Vagina (tissue), 2 donors: ENCODE measurements around the gene CD22. TPM values are rescaled to one million over a fixed set of nuclear protein-coding genes. Genes with fewer than 3 reads are reported as not detected.

Experiments
- DNase-seq, 2 donors: peaks; one replicate each; pipeline ENCODE4 v3.0.0-alpha.2; 2017; ENCODE audit errors: extremely low spot score in 2 of 2
- H3K27ac ChIP-seq: fragments of 200-600 bp; sonication (generic); one replicate; pipeline ENCODE4 v1.5.1; 2019
- H3K27me3 ChIP-seq: fragments of 200-600 bp; sonication (generic); one replicate; pipeline ENCODE4 v1.5.1; 2019
- H3K36me3 ChIP-seq, 2 donors: fragments of 200-600 bp; sonication (generic); one replicate each; pipeline ENCODE4 v1.5.1; 2017 to 2019
- H3K4me1 ChIP-seq: fragments of 200-600 bp; sonication (generic); one replicate; pipeline ENCODE4 v1.5.1; 2019
- H3K4me3 ChIP-seq, 2 donors: fragments of 200-600 bp; sonication (generic); 1 replicate in 1 of 2; 2 replicates in 1 of 2; pipeline ENCODE4 v1.5.1; 2016 to 2019
- H3K9me3 ChIP-seq: fragments of 200-600 bp; sonication (generic); one replicate; pipeline ENCODE4 v1.5.1; 2019
- POLR2A ChIP-seq, 2 donors: fragments of 450-650 bp; IDR thresholded peaks; one replicate each; pipeline ENCODE4 v1.6.1; 2017; ENCODE audit warnings: antibody characterized with exemption in 2 of 2, mild to moderate bottlenecking in 2 of 2, moderate library complexity in 2 of 2
- POLR2AphosphoS5 ChIP-seq, 2 donors: sonication (generic); formaldehyde crosslinking; IDR thresholded peaks; one replicate each; pipeline ENCODE4 v1.9.0; 2017; ENCODE audit warnings: antibody characterized with exemption in 2 of 2, mild to moderate bottlenecking in 2 of 2, low read depth in 1 of 2; ENCODE audit not compliant: insufficient read depth in 1 of 2
- intact Hi-C: fragments of 100-400 bp; cut with DNase I; formaldehyde crosslinking; loops from one replicate; pipeline ENCODE4 v1.15.1; 2023
- total RNA-seq: library from RNA; depleted of rRNA; stranded (reverse); fragments of >200 nt; gene quantifications from one replicate; pipeline ENCODE4 v1.2.3, GENCODE V29; 2016
- TF ChIP-seq, protein P1 (sequence below), 3 experiments: fragments of 450-650 bp in 2 of 3; fragments of 200-600 bp in 1 of 3; sonication (generic) in 1 of 3; IDR thresholded peaks; one replicate each; pipeline ENCODE4 v1.5.1; 2017 to 2019; ENCODE audit warnings: antibody characterized with exemption in 3 of 3, mild to moderate bottlenecking in 2 of 3, moderate library complexity in 2 of 3

CD22 gene
- total RNA-seq, 1 donor from 2014 or later: 7.6 TPM

DNA sequence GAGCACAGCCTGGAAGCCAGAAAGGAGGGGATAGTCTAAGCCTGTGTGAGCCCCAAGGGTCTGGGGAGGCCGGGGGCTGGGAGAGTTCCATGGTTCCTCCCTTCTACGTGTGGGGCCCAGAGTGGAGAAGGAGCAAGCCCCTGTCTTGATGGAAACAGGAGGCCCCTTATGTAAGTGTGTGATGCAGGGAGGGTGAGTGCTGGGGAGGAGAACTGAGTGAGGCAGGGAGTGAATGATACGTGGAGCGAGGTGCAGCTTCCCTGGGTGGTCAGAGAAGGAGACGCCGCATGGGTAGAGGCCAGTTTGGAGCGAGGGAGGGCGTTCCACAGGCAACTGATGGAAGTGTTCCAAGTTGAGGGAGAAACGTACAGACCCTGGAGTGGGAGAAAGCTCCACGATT is 21.1 kb upstream of the CD22 start:
- intact Hi-C loops: no loop called here
- Histone ChIP-seq H3K4me1 (no peaks in the 10 kb centered on the region), H3K4me3 (no peak overlapping the region), H3K9me3 (no peaks in the 10 kb centered on the region), H3K27ac (no peak overlapping the region), H3K27me3 (no peaks in the 10 kb centered on the region), H3K36me3 (no peaks in the 10 kb centered on the region)
- DNase-seq: no peak
- TF ChIP-seq POLR2AphosphoS5 (IDR thresholded peaks at IDR 0.05; ENCODE audit: insufficient read depth in 1 of 2, low read depth in 1 of 2): no peak
- no peak for TF ChIP-seq POLR2A (IDR thresholded peaks at IDR 0.05)
- TF ChIP-seq, protein P1, sequence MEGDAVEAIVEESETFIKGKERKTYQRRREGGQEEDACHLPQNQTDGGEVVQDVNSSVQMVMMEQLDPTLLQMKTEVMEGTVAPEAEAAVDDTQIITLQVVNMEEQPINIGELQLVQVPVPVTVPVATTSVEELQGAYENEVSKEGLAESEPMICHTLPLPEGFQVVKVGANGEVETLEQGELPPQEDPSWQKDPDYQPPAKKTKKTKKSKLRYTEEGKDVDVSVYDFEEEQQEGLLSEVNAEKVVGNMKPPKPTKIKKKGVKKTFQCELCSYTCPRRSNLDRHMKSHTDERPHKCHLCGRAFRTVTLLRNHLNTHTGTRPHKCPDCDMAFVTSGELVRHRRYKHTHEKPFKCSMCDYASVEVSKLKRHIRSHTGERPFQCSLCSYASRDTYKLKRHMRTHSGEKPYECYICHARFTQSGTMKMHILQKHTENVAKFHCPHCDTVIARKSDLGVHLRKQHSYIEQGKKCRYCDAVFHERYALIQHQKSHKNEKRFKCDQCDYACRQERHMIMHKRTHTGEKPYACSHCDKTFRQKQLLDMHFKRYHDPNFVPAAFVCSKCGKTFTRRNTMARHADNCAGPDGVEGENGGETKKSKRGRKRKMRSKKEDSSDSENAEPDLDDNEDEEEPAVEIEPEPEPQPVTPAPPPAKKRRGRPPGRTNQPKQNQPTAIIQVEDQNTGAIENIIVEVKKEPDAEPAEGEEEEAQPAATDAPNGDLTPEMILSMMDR (IDR thresholded peaks at IDR 0.05): no peak

DNA sequence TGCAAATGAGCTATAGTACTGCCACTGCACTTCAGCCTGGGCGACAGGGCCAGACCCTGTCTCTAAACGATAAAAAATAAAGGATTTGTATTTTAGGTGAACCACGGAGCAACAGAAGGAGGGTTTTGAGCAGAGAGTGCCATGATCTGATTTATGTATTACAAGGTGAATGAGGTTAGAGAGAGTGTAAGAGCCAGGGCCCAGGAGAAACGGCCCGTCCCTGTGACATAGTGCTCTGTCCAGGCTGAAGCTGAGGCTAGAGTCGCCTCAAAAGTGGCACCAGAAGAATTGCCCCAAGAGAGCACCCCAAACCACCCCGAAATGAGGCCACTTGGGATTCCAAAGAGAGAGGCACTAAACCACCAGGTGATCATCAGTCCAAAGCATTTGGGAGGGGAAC is 20.1 kb upstream of the CD22 start:
- intact Hi-C loops: no loop called here

DNA sequence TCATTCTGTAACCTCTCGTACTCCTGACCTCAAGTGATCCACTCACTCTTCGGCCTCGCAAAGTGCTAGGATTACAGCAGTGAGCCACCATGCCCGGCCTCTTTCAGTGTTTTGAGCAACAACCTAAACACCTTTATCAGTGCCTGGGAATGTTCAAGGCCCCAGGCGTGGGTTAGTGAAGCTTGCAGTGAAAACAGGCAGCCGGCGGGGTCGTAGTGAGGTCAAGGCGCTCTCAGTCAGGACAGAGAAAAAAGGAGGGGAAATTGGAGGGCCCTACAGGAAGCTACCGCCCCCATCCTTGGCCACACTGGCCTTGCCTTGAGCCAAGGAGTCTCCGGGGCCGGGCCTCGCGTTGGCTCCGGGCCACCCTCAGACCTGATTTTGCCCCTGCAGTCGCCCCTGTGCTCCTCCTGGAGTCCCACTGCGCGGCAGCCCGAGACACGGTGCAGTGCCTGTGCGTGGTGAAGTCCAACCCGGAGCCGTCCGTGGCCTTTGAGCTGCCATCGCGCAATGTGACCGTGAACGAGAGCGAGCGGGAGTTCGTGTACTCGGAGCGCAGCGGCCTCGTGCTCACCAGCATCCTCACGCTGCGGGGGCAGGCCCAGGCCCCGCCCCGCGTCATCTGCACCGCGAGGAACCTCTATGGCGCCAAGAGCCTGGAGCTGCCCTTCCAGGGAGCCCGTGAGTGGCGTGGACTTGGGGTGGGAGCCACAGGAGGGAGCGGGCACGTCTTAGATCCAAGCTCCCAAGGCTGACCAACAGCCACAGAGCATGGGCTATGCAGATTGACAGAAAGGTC is 19.3 kb upstream of the CD22 start:
- H3K27ac ChIP-seq: no peak overlapping the region
- intact Hi-C loops: loop anchor here (10.0 kb wide), 1 partner anchor 495 kb away; no protein-coding TSS in a partner anchor
- H3K4me1 ChIP-seq: no peaks in the 10 kb centered on the region
- no peak for TF ChIP-seq POLR2A (IDR thresholded peaks at IDR 0.05)
- TF ChIP-seq, protein P1 (IDR thresholded peaks at IDR 0.05): no peak
- no peak for TF ChIP-seq POLR2AphosphoS5 (IDR thresholded peaks at IDR 0.05; ENCODE audit: insufficient read depth in 1 of 2, low read depth in 1 of 2)
- H3K36me3 ChIP-seq: no peaks in the 10 kb centered on the region
- H3K4me3 ChIP-seq: no peak overlapping the region
- H3K27me3 ChIP-seq: no peaks in the 10 kb centered on the region
- H3K9me3 ChIP-seq: no peaks in the 10 kb centered on the region
- no peak for DNase-seq

More for the DNA sequence above, 20.1 kb upstream of the CD22 start:
- H3K9me3 ChIP-seq: no peaks in the 10 kb centered on the region
- no peaks in the 10 kb centered on the region for H3K4me1 ChIP-seq
- no peak for DNase-seq
- no peaks in the 10 kb centered on the region for H3K36me3 ChIP-seq
- no peaks in the 10 kb centered on the region for H3K27me3 ChIP-seq
- no peak overlapping the region for H3K4me3 ChIP-seq
- TF ChIP-seq, protein P1 (IDR thresholded peaks at IDR 0.05): no peak
- TF ChIP-seq POLR2A (IDR thresholded peaks at IDR 0.05) (no peak), POLR2AphosphoS5 (IDR thresholded peaks at IDR 0.05; ENCODE audit: insufficient read depth in 1 of 2, low read depth in 1 of 2) (no peak)
- no peak overlapping the region for H3K27ac ChIP-seq

DNA sequence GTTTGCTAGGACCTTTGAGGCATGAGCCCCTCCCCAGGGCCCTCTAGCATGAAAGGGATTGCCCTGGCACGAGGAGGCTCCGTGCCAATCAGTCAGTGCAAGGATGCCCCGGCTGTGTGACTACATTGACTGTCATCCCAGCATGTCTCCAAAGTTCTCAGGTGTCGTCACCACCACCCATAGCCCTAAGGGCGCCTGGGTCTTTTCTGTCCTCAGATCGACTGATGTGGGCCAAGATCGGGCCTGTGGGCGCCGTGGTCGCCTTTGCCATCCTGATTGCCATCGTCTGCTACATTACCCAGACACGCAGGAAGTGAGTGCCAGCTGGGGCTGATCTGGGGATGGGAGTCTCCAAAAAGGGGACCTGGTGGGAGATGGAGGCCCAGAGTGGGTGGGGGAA is 18.7 kb upstream of the CD22 start:
- no peak for DNase-seq
- H3K36me3 ChIP-seq: no peaks in the 10 kb centered on the region
- H3K27ac ChIP-seq: no peak overlapping the region
- no peak overlapping the region for H3K4me3 ChIP-seq
- TF ChIP-seq, protein P1 (IDR thresholded peaks at IDR 0.05): no peak
- no peaks in the 10 kb centered on the region for H3K4me1 ChIP-seq
- no peaks in the 10 kb centered on the region for H3K9me3 ChIP-seq
- H3K27me3 ChIP-seq: no peaks in the 10 kb centered on the region
- intact Hi-C loops: loop anchor here (10.0 kb wide), 1 partner anchor 496 kb away; no protein-coding TSS in a partner anchor

DNA sequence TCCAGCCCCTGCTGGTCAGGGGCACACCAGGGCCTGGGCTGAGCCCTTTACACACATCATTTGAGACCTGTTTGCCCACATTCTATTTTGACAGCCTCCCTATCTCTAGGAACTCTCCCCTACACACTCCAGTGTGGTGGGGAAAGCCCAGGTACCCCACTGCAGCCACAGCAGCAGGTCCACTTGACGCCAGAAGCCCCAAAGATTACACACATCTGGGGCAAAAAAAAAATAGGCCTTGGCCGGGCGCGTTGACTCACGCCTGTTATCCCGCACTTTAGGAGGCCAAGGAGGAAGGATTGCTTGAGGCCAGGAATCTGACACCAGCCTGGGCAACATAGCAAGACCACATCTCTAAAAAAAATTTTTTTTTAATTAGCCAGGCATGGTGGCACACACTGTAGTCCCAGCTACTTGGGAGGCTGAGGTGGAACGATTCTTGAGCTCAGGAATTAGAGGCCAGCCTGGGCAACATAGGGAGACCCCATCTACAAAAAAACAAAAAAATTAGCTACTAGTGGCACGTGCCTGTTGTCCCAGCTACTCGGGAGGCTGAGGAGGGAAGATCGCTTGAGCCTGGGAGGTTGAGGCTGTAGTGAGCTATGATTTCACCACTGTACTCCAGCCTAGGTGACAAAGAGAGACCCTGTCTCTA is 18.0 kb upstream of the CD22 start:
- TF ChIP-seq, protein P1 (IDR thresholded peaks at IDR 0.05): no peak
- no peak for TF ChIP-seq POLR2A (IDR thresholded peaks at IDR 0.05)
- no peak for TF ChIP-seq POLR2AphosphoS5 (IDR thresholded peaks at IDR 0.05; ENCODE audit: insufficient read depth in 1 of 2, low read depth in 1 of 2)
- H3K4me3 ChIP-seq: no peak overlapping the region
- H3K4me1 ChIP-seq: no peaks in the 10 kb centered on the region
- intact Hi-C loops: loop anchor here (10.0 kb wide), 1 partner anchor 496 kb away; no protein-coding TSS in a partner anchor
- DNase-seq: no peak
- no peaks in the 10 kb centered on the region for H3K36me3 ChIP-seq
- no peak overlapping the region for H3K27ac ChIP-seq
- H3K9me3 ChIP-seq: no peaks in the 10 kb centered on the region
- H3K27me3 ChIP-seq: no peaks in the 10 kb centered on the region
